Panc1 (cell line): ENCODE data around the gene MVK. TPM values are rescaled to one million over a fixed set of nuclear protein-coding genes. Genes with fewer than 3 reads are reported as not detected.

Experiments
- ATAC-seq: fragments of 200-7000 bp; cut with Tn5 transposase; 2 replicates; pipeline ENCODE4 v1.9.1; 2020; ENCODE audit warnings: mild to moderate bottlenecking, moderate library complexity
- BruUV-seq: library from RNA; stranded (reverse); fragments of 400-500 nt; replicated peaks from 2 replicates; lab custom pipeline; 2021; lab: Mats Ljungman, UMichigan
- CTCF ChIA-PET: fragments of 300-600 bp; sonication (Branson Sonifier 250); formaldehyde crosslinking; loops from one replicate; lab custom pipeline; 2022; ENCODE audit warnings: antibody characterized with exemption; lab: Charles Lee
- POLR2A ChIA-PET: fragments of 300-600 bp; sonication (Branson Sonifier 250); formaldehyde crosslinking; loops from one replicate; lab custom pipeline; 2022; ENCODE audit warnings: antibody characterized with exemption; lab: Charles Lee
- DNase-seq: peaks from one replicate; pipeline ENCODE4 v3.0.0-alpha.2; 2010; ENCODE audit warnings: low read depth, low spot score
- H3K27ac ChIP-seq: 2 replicates; pipeline ENCODE4 v1.5.1; 2011; ENCODE audit warnings: mild to moderate bottlenecking, low read length, inconsistent platforms
- H3K27me3 ChIP-seq: fragments of 200-500 bp; sonication (Bioruptor generic); 2 replicates; pipeline ENCODE4 v1.6.0; 2014; ENCODE audit warnings: low read length, inconsistent platforms; ENCODE audit not compliant: control insufficient read depth, insufficient read depth
- H3K36me3 ChIP-seq: fragments of 200-500 bp; sonication (Bioruptor generic); 2 replicates; pipeline ENCODE4 v1.5.1; 2014; ENCODE audit warnings: inconsistent platforms, mild to moderate bottlenecking, low read length, moderate library complexity; ENCODE audit not compliant: control insufficient read depth, insufficient read depth
- H3K4me1 ChIP-seq: 2 replicates; pipeline ENCODE4 v1.5.1; 2011; ENCODE audit warnings: inconsistent platforms, mild to moderate bottlenecking, low read length, moderate library complexity; ENCODE audit not compliant: control insufficient read depth, insufficient read depth
- H3K4me3 ChIP-seq, 2 experiments: 2 replicates each; pipeline ENCODE4 v1.5.1; 2011 to 2012; ENCODE audit warnings: low read depth in 2 of 2, low read length in 2 of 2, mild to moderate bottlenecking in 2 of 2, inconsistent platforms in 1 of 2, moderate library complexity in 1 of 2
- H3K9me3 ChIP-seq: fragments of 200-500 bp; sonication (Bioruptor generic); 2 replicates; pipeline ENCODE4 v1.5.1; 2014; ENCODE audit warnings: low read depth, mild to moderate bottlenecking, inconsistent platforms, low read length, moderate library complexity; ENCODE audit not compliant: control insufficient read depth, insufficient read depth
- CTCF ChIP-seq: fragments of 450-650 bp; IDR thresholded peaks from 2 replicates; pipeline ENCODE4 v1.5.1; 2017; ENCODE audit warnings: mild to moderate bottlenecking
- POLR2AphosphoS5 ChIP-seq: IDR thresholded peaks from 2 replicates; pipeline ENCODE4 v1.6.1; 2012; ENCODE audit warnings: mild to moderate bottlenecking, low read depth, low read length, moderate library complexity
- REST ChIP-seq, 2 experiments: IDR thresholded peaks; 2 replicates each; pipeline ENCODE4 v1.6.1; 2011 to 2012; ENCODE audit warnings: low read depth in 2 of 2, control low read depth in 1 of 2, low read length in 1 of 2, mild to moderate bottlenecking in 1 of 2, moderate library complexity in 1 of 2; ENCODE audit not compliant: insufficient read depth in 1 of 2
- SIN3A ChIP-seq: IDR thresholded peaks from 2 replicates; pipeline ENCODE4 v1.6.1; 2012; ENCODE audit warnings: low read depth, mild to moderate bottlenecking, low read length, moderate library complexity, borderline replicate concordance; ENCODE audit not compliant: insufficient read depth
- TCF7L2 ChIP-seq: IDR thresholded peaks from 2 replicates; pipeline ENCODE4 v1.6.1; 2011; ENCODE audit warnings: mild to moderate bottlenecking, low read depth, low read length, inconsistent platforms
- in situ Hi-C: cut with HindIII; loops from 2 replicates; pipeline ENCODE4 v1.10.0; 2016; ENCODE audit warnings: low sequenced_read_pairs, low pct_unique_long_range_greater_than_20kb
- intact Hi-C: fragments of 100-400 bp; cut with micrococcal nuclease; formaldehyde crosslinking; loops from one replicate; pipeline ENCODE4 v1.10.0; 2022; ENCODE audit not compliant: unreplicated experiment
- total RNA-seq: library from RNA; stranded (reverse); gene quantifications from one replicate; pipeline ENCODE4 v1.2.1, GENCODE V29; 2021; ENCODE audit not compliant: unreplicated experiment

The MVK gene
- total RNA-seq, 1 experiment from 2014 or later = 41.6 TPM

- DNase-seq = no peak
- intact Hi-C loops = no loop called here
- BruUV-seq = no TSS peak
- ATAC-seq = no peak
- H3K9me3 ChIP-seq = no peaks in the 10 kb centered on the region
- no peak overlapping the region for H3K27ac ChIP-seq
- POLR2A ChIA-PET = interaction anchor here (0.6 kb wide), 1 partner anchor 254 kb away, joined by 7 read pairs; no protein-coding TSS in a partner anchor
- H3K27me3 ChIP-seq = peaks cover 14% of the 10 kb centered on the region
- H3K4me3 ChIP-seq = no peak overlapping the region
- no peak for TF ChIP-seq REST (IDR thresholded peaks at IDR 0.05; ENCODE audit: insufficient read depth in 1 of 2, low read depth in 2 of 2, low read length in 1 of 2)
- no peak for TF ChIP-seq CTCF
- no peak for TF ChIP-seq SIN3A
- TF ChIP-seq POLR2AphosphoS5 = no peak
- TF ChIP-seq TCF7L2 = no peak
- H3K4me1 ChIP-seq = no peaks in the 10 kb centered on the region
- in situ Hi-C loops = no loop called here
- no peaks in the 10 kb centered on the region for H3K36me3 ChIP-seq
- CTCF ChIA-PET = no interaction called here
Observed at GRCh38 chr12:109548258-109548657, 25.3 kb upstream of the MVK start.

GRCh38 chr12:109549613-109550270 is 23.9 kb upstream of the MVK start:
- Histone ChIP-seq H3K4me3 (no peak overlapping the region), H3K27me3 (peaks cover 14% of the 10 kb centered on the region), H3K27ac (no peak overlapping the region), H3K4me1 (no peaks in the 10 kb centered on the region), H3K9me3 (no peaks in the 10 kb centered on the region), H3K36me3 (no peaks in the 10 kb centered on the region)
- intact Hi-C loops (no loop called here), in situ Hi-C loops (no loop called here)
- BruUV-seq = no TSS peak
- POLR2A ChIA-PET = interaction anchor here (0.7 kb wide), 1 partner anchor 100 kb away, joined by 5 read pairs; no protein-coding TSS in a partner anchor
- CTCF ChIA-PET = interaction anchor here (0.5 to 0.7 kb wide), 3 partner anchors 117 to 1462 kb away, joined by 3 to 9 read pairs (median 3); no protein-coding TSS in a partner anchor
- no peak for DNase-seq
- ATAC-seq = no peak
- TF ChIP-seq POLR2AphosphoS5 (no peak), REST (IDR thresholded peaks at IDR 0.05; ENCODE audit: insufficient read depth in 1 of 2, low read depth in 2 of 2, low read length in 1 of 2) (no peak), CTCF (no peak), TCF7L2 (no peak), SIN3A (no peak)
